NCI-H1436 treated with DMSO at 0.1 percent for 48 hours (cell line): ENCODE results near the gene STPG4.

ENCODE experiments used
- DNase-seq: peaks from one replicate; lab custom pipeline; 2025; lab: John Stamatoyannopoulos, UW

STPG4 gene

DNA sequence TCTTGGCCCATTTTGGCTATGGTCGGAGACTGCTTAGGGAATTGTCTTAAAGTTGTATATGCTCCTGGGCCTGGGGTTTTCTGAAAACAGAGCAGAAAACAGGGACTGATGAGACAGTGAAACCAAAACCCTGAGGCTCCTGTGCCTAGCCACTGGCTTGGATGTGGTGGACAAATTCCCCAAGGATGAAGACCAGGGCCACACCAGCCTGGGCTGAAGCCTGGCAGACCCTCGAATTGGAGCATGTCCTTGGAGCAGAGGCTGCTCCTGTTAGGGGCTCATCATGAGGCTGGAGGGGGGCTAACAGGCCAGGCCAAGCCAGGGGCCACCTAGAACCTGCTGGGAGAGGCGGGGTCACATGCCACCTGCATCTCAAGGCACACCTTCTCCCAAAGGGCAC lies 68.1 kb downstream of the STPG4 start:
- DNase-seq: no peak

DNA sequence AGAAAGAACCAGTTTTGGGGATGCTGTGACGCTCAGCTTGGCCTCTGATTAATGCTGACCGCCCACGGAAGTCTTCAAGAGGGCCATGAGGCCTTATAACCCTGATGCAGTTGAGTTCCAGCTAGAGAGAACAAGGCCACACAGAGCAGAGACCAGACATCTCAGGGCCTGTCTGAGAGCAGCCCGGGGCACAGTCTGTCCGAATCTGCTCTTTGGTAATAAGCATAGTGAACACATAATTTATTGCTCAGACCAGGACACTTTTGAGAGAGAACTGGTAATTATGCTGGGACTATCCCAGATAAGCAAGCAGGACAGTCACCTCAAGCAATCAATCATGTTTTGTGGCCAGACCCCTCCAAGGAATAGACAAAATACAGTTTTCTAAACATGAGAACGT lies 68.5 kb downstream of the STPG4 start:
- no peak for DNase-seq

DNA sequence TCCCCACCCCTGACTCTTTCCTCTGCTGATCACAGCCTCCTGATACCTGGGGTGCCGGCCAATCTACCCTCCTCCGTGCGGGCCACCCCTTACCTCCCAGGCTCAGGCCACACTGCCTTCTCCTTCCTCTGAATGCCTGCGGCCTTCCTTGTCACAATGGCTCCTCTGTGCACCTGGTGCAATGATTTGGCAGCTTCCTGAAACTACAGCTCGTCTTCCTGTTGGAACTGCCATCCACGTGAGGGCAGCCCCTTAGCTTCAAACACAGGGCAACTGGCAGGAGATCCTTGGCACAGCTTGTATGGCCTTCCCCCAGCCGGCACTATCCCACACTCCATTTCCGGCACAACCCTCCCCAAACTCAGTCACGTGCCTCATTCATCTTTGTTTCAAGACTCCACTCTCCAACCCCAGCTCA lies 69.0 kb downstream of the STPG4 start:
- DNase-seq: no peak

DNA sequence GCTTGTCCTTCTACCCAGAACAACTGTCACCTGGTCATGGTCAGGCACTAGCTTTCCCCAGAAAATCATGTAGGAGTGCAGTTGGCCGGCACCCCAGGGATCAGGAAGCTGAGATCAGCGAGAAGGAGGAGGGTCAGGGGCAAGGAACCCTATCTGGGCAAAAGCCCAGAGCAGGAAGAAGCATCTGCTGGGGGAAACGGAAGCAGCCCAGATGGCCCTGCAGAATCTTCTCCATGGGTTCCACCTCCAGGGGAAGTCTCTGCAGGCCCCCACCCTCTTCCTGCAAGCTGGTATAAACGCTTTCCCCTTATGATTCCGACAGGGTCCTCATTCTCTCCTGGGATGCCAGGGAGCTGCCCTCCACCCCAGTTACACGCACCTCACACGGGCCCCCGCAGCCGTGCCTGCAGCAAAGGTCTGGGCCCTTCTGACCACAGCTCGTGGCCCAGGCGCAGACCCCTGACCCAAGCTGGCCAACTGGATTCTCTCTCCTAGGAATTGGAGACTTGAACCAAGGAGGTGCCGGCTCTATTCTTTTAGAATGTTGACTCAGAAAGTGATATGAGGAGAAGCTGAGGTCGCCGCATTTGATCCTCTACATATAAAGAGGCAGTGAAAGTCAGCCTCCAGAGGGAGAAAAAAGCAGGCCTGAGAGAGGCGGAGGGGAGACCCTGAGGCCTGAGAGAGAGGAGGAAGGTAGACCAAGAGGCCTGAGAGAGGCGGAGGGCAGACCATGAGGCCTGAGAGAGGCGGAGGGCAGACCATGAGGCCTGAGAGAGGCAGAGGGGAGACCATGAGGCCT lies 71.0 kb downstream of the STPG4 start:
- DNase-seq: no peak

DNA sequence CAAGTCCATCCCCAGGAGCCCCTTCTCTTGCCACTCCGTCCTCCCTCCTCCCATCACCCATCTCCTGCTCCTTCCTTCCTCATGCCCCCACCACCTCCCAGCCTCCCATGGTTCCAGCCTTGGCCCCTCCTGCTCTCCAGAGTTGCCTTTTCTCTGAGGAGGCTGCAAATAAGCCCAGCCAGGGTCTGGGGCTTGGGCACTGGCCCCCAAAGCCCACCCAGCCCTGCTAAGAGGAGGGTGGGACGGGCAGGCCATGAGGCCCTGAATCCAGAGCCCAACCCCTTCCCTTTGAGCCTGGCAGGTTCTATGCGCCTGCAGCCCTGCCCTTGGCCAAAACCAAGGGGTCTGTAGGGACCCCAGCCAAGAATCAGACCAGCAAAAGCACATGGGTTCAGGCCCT lies 71.6 kb downstream of the STPG4 start:
- no peak for DNase-seq

DNA sequence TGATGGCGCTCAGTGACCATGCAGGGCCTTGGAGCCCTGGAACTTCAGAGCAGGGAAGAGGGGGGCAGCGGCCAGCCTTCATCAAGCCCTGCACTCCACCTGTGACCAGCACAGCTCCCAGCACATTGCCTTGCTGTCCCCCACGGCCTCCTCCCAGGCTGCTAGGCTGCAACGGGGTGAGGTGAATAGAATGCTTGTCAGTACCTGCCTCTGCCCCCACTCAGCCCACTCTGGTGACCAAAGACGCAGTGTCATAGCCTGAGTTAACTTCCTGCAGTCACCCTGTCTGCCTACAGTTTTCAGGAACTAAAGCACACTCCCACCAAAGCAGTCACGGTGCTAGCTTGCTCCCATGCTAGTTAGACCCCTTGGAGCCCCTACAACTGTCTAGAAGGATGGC lies 72.1 kb downstream of the STPG4 start:
- DNase-seq: no peak

DNA sequence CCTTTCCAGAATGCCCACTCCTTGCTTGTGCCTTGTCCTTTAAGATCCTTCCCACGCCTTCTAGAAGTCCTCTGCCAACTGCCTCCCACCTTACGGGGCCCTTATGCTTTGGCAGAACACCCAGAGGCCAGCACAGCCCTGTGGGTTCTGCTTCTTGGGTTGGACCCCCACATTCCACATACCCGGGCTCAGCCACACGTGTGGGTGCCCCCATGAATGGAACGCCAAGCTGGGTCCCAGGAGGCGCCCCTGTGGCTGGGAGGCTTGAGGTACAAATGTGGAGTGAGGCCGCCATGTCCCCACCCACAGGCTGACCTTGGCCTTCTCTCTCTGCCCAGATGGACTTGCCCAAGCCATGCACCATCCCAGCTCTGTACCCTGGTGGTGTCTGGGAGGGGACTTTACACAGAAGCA lies 74.2 kb downstream of the STPG4 start:
- DNase-seq: no peak

DNA sequence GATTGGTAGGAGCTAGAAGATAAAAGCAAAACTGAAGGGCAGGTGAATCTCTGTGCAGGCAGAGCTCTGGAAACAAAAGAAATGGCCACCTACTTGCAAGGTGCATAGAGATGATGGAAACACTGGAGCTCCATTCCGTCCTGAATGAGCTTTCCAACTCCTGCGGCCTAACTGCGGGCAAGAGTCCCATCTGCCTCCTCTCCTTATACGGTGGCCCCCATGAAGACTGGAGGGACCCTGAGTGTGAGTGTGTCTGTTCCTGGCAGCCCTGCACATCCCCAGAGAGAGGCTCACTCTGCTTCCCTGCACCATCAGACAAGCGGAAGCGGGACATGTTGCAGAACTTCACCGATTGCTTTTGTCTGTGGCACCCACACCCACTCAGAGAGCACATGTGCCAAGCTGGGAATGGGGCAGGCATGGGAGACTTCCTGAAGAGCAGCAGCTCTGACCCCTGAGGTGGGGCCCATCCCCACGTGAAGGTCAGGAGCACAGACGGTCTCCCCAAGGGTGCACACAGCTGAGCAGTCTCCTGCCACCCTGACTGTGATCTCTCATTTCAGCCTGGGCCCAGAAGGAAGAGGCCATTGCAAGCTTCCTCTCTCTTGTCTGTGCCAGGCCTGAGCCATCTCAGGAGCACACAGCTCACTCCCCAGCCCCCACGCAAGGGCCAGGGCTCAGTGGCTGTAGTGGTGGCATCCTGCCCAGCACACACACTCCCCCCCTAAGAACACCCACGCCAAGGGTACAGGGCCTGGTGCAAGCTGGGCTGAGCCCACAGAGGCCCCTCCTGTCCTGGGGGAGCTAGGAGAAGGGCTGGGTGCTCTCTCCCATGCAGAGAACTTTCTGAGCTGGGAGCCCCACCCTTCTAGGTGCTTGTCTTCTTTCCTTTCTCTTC lies 75.3 kb downstream of the STPG4 start:
- no peak for DNase-seq

DNA sequence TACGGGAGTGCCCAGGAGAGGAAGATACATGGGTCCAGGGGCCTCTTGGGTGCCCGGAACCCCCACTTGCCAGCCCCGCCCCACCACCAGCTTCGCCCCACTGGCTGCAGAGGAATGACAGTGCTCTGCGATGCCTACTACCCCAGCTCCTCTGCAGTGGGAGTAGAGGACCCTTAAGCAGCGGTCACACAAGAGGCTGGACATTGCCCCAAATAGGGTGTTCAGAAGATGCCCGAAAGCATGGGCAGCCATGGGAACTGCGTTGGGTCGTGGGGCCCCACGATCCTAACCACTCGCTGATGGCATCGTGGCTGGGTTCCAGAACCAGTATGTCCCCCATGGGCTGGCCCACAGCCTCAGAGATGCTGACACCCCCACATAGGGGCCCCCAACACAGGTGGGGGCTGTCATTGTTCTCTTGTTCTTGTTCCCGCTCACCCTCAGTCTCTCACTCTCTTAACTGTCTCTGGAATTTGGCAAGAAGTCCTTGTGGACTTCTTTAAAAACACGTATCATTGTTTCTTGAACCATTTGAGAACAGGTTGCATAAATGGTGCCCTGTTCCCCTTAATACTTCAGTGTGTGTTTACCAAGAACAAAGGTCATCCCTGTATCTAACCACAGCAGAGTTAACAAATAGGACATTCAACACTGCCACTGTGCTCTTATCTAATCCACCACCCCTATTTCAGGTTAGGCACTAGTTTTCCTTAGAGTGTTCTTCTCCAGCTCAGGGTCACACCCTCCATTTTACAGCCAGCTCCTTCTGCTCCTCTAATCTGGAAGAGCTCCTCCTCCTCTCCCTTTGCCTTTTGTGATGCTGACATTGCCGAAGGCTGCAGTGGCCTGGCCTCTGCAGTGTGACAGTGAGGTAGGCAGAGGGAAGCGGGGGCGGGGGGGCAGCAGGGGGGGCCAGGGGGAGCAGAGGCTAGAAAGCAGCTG lies 76.3 kb downstream of the STPG4 start:
- DNase-seq: no peak

DNA sequence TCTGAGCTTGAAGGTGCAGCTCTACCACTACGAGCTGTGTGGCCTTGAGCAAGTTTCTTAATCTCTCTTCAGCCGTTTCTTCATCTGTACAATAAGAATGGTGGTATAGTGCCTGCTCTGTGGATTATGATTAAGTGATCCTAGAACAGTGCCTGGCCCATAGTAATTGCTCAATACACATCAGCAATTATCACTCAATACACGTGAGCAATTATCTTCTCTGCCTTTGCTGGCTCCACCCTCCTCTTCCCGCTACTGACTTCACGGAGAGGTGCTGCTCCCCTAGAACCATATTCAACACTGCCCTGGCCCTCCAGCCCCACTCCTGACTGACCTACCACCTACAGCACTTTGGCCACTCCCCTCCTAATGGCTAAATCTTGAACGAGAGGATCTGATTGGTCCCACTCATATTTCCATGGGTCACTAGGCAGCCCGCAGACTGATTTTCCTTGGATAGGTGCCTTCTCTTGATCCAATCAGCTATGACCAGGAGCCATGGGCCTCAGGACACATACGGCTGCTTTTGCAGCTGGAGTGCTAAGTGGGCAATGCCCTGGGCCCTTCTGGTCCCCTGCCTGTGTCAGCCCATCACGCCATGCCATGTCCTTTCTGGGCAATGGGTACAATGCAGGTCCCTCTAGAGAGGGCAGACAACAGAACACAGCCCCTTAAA lies 77.5 kb downstream of the STPG4 start:
- no peak for DNase-seq

DNA sequence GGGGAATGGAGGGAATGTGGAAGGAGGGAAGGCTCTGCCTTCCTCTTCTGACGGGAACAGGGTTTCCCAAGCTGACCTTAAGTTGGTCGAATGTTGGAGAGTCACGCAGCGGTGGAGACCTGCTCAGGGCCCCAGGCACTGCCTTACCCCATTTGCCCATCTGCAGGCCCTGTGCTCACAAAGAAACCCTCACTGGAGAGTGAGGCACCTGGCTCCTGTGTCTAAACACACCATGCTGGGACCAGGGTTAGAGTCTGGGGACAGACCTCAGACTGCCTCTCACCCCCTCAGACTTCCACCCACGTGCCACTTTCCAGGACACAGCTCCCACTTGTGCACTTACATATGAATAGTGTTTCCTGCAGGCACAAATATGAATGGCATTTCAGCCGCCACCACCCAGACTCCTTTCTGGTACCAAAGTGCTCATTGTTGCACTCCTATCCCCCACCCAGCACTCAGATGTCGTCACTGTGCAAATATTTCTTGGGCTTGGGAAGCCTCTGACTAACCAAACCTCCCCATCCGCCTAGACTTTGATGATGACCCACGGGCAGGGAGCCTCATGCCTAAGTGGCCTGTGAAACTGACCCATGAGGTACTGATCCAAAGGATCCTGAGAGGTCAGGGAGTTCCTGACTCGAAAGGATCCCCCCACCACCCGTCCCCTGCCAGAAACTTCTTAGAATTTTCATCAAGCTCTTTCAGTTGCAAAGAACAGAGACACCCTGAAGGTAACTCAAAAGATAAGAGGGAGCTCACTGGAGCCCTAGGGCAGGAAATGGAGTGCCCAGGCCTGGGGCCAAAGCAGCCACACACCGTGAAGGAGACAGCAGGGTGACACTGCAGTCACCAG lies 78.3 kb downstream of the STPG4 start:
- DNase-seq: no peak

DNA sequence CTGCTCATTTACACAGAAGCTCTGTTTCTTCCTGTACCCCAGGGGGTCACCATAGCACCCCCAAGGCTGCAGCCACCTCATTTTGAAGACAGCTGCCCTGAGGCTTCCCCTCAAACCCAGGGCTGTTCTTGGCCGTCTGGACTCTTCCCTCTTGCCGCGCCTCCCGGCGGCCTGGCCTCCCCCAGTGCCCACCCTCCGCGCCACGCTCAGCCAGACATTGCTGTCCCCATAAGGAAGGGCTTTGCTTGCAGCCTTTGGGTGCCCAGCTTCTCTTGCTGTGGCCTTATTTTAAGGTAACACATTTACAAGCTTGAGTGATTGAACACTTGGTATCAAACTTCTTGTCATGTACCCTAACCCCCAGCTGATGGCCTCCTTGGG lies 79.0 kb downstream of the STPG4 start:
- no peak for DNase-seq

DNA sequence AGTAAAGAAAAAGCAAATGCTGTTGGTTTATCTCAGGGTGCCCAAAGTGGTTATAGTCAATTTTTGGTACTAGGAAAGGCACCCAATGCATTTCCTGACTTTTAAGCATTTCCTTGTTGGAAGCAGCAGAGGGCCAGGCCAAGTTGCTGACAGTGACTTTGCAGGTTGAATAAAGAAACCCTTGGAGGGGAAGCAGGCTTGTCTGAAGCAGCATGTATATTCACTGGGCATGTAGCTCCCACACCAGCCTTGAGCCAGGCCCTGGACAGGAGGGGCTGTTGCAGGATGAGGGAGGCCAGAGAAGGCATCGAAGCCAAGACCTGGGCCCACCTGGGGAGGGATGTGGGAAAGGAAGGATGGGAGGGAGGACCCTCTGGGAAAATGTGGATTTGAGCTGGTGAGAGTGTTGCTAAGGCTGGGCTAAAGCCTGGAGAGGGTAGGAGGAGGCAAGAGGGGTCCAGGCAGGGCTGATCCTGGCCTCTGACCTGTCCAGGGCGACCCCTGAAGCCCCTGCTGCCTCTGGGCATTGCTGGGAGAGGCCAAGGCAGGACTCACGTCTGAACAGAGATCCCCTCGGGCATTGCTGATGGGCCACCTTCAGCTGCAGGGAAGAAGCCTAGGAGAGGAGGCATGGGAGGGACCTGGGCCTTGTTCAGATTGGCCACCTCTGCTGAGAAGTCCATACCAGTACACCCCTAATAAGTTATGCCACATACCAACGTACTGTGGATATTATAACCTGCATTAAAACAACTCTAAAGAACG lies 79.6 kb downstream of the STPG4 start:
- DNase-seq: no peak

DNA sequence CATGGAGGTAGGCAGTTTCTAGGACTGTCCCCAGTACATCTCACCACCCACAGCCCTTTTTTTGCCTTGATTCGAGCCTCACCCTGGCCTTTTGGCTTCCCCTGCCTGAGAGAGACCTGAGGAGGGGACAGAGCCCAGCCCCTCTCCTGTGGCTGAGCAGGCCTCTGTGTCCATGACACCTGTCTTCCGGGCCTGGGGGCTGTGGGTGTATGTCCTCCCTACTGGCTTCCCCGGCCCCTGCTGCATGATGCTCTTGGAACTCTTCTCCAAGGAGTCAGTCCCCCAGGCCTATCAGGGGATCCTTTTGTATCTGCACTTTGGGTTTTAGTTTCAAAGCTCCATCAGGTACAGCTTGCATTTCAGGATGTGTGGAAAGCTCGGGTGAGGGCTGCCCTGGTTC lies 80.4 kb downstream of the STPG4 start:
- no peak for DNase-seq

DNA sequence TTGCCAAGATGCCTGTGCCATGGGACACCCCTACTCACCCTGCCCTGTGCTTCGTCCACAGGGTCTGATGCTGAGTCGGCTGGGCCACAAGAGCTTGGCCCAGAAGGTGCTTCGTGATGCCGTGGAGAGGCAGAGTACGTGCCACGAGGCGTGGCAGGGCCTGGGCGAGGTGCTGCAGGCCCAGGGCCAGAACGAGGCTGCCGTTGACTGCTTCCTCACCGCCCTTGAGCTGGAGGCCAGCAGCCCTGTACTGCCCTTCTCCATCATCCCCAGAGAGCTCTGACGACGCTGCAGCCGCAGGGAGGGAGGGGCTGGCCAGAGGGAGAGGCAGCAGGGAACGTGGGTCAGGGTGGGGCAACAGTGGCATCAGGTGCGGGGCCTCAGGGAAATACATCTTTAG lies 81.5 kb downstream of the STPG4 start:
- no peak for DNase-seq

DNA sequence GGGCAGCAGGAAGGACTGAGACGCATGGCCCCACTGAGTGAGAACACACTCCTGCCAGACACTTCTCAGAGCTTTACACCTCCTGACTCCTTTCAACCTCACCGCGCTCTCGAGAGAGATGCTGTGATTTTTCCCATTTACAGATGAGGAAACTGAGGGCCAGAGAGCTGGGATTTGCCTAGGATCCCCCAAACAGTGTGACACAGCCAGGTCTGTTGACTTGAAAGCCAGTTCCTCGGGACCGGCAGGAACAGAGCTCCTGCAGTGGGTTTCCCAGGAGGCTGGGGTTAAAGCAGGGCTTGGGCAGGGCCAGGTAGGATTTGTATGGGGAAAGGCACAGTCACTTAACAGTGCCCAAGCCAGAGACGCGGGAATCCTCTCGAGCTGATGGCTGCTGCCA lies 81.9 kb downstream of the STPG4 start:
- no peak for DNase-seq

DNA sequence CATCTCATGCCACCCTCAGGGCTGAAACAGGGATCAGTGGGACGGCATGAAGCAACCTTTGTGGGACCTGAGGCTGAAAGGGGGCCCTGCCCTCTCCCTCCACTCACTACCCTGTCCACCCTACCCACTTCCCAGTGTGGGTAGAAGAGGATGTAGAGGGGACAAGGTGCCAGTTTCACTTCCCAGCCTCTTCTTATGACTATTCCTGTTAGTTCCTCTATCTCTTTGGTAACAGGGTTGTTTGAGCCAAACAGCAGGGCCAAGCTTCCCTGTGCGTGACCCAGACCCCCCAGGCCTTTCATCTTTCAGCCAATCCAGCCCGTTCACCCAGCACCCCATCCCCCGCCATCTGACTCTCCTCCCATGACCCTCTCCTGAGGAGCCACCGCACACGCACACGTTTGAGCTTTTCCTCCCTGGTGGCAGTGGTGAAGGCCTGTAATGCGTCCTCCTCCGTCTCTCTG lies 82.3 kb downstream of the STPG4 start:
- no peak for DNase-seq

DNA sequence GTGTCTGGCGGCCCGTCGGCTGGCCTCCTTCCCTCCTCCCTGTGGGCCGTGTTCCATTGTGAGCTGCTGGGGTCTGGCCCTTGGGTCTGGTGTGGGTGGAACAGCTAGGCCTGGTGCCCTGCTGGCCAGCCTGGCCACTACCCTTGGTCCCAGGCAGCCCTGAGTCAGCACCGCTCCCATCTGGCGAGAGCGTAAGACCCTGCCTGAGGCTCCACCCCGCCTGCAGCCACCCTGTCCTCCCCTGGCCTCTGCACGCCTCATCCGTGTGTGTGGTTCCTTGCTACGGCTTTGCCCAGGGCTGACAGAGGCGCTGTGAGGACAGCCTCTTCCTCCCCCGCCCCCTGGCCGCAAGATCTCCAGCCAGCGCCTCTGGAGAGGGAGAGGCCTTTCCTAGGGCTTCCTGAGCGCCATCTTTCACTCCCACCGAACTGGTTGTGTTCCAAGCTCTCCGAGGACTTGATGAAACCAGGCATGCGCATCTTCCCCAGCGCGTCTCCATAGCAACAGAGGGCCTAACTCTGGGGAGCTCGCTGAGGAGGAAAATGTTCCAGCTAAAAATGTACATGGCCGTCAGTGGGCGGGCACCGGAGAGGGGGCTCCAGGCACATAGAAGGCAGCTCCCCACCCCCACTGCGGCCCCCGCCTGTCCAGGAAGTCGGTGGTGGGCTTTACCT lies 83.0 kb downstream of the STPG4 start:
- DNase-seq: no peak
